Measurements from ENCODE around the gene STAC2. TPM values are rescaled to one million over a fixed set of nuclear protein-coding genes. Genes with fewer than 3 reads are reported as not detected.

The STAC2 gene
- total and polyA plus RNA-seq, 2 experiments from 2014 or later = not detected

GRCh38 chr17:39192901-39193300, 32.8 kb downstream of the STAC2 start:
- no peak overlapping the region for H3K9ac ChIP-seq
- no peak for DNase-seq
- in situ Hi-C loops (cut with MboI) = no loop called here
- H3K79me2 ChIP-seq (ENCODE audit: insufficient read depth) = peaks cover 34% of the 10 kb centered on the region
- H3K27me3 ChIP-seq (replicated peaks; ENCODE audit: insufficient read depth) = no peaks in the 10 kb centered on the region
- H3K27ac ChIP-seq = no peak overlapping the region
- H3K4me1 ChIP-seq (ENCODE audit: insufficient read depth) = peaks cover 24% of the 10 kb centered on the region
- H3F3A ChIP-seq (ENCODE audit: insufficient read depth) = no peaks in the 10 kb centered on the region
- 0 out of 2 replicates have a peak, but pooled peaks cover 4% of the 10 kb centered on the region for H4K20me1 ChIP-seq (ENCODE audit: insufficient read depth)
- H3K4me2 ChIP-seq (ENCODE audit: unreplicated experiment) = no peak overlapping the region
- no peaks in the 10 kb centered on the region for H3K9me2 ChIP-seq (ENCODE audit: insufficient read depth)
- no peak overlapping the region for H3K4me3 ChIP-seq
- TF ChIP-seq EZH2phosphoT487 (IDR thresholded peaks at IDR 0.05; ENCODE audit: insufficient read depth, low read depth) = no peak
- TF ChIP-seq EZH2 (IDR thresholded peaks at IDR 0.05; ENCODE audit: insufficient read depth, poor library complexity, severe bottlenecking) = no peak
- H3K36me3 ChIP-seq (ENCODE audit: low read depth) = peaks cover 18% of the 10 kb centered on the region; the same call in 1 of the 2 replicates
- no peak overlapping the region for H2AFZ ChIP-seq
- no peaks in the 10 kb centered on the region for H3K9me3 ChIP-seq (ENCODE audit: low read depth)
- 94 to 97% methylated on average over 16 of the region's 16 CpGs for WGBS, 2 experiments (ENCODE audit: low coverage in 1 of 2, low lambda C conversion rate in 2 of 2, missing lambda C conversion rate in 2 of 2)

DNA sequence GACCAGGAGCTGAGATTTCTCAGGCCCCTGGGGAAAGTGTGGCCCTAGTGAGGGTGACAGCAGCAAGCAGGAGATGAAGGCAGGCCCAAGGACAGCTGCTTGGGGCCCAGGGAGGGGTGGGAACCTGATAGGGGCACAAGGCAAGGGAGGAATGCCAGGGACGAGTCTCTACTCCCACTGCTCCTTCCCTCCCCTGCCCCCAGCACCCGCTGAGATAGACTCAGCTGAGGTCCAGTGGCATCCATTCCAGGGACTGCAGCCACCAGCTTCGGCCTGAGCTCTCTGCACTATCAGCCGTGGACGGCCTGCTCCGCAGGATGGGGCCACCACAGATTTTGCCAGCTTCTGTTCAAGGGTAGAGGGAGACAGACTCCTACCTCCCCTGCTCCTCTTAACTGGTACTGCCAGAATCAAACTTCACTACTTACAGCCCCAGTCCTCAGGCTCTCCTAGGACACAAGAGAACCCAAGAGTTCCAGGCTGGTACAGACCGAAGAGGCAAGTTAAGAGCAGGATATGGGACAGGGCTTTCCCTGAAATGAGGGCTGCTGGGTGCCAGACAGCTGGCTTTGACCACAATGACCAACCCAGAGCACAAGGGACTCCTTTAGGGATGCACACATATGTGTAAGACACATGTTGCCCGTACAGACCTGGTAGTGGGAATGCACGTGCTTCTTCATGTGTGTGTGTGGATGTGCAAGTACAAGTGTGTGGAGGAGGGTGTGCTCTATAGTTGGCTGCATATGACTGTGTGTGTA, 33.8 kb downstream of the STAC2 start:
- H3K36me3 ChIP-seq (ENCODE audit: low read depth) = peaks cover 21% of the 10 kb centered on the region; the same call in 1 of the 2 replicates
- 87 to 94% methylated on average over 9 of the region's 9 CpGs for WGBS, 2 experiments (ENCODE audit: low coverage in 1 of 2, low lambda C conversion rate in 2 of 2, missing lambda C conversion rate in 2 of 2)
- no peaks in the 10 kb centered on the region for H3F3A ChIP-seq (ENCODE audit: insufficient read depth)
- no peak overlapping the region for H3K9ac ChIP-seq
- H2AFZ ChIP-seq = no peak overlapping the region
- H3K9me3 ChIP-seq (ENCODE audit: low read depth) = no peaks in the 10 kb centered on the region
- H3K4me1 ChIP-seq (ENCODE audit: insufficient read depth) = peaks cover 24% of the 10 kb centered on the region
- in situ Hi-C loops (cut with MboI) = no loop called here
- H3K27ac ChIP-seq = no peak overlapping the region
- no peaks in the 10 kb centered on the region for H3K27me3 ChIP-seq (replicated peaks; ENCODE audit: insufficient read depth)
- no peaks in the 10 kb centered on the region for H3K9me2 ChIP-seq (ENCODE audit: insufficient read depth)
- peaks cover 34% of the 10 kb centered on the region for H3K79me2 ChIP-seq (ENCODE audit: insufficient read depth)
- no peak overlapping the region for H3K4me2 ChIP-seq (ENCODE audit: unreplicated experiment)
- no peak overlapping the region for H3K4me3 ChIP-seq
- TF ChIP-seq EZH2phosphoT487 (IDR thresholded peaks at IDR 0.05; ENCODE audit: insufficient read depth, low read depth) (no peak), EZH2 (IDR thresholded peaks at IDR 0.05; ENCODE audit: insufficient read depth, poor library complexity, severe bottlenecking) (no peak)
- DNase-seq = no peak
- 0 out of 2 replicates have a peak, but pooled peaks cover 4% of the 10 kb centered on the region for H4K20me1 ChIP-seq (ENCODE audit: insufficient read depth)

DNA sequence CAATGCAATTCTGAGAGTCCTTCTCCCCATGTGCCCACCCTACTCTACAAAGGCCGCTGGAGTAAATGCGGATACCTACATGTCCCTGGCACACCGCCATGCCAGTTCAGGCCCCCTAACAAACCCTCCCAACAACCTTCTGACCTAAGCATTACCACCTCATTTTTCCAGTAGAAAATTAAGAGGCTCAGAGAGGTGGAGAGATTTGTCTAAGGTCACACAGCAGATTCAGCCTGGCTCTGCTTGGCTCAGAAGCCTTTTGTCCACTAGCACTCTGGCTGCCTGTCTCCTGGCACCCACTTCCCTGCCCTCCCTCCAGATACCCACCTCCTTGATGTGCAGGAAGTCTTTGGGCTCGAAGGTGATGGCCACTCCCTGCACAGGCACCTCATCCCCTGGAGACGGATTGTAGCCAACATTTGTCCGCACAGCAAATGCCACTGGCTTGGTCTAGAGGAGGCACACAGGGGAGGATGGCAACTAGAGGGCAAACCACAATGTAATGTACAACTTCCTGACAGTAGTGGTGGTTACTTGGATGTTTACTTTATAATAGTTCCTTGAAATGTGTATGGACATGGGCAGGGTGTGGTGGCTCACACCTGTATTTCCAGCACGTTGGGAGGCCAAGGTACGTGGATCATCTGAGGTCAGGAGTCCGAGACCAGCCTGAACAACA, 38.5 kb downstream of the STAC2 start:
- Histone ChIP-seq H3K79me2 (ENCODE audit: insufficient read depth) (no peaks in the 10 kb centered on the region), H3K4me2 (ENCODE audit: unreplicated experiment) (no peak overlapping the region), H3K27ac (no peak overlapping the region), H3K9me2 (ENCODE audit: insufficient read depth) (no peaks in the 10 kb centered on the region), H3K4me3 (no peak overlapping the region), H3K27me3 (replicated peaks; ENCODE audit: insufficient read depth) (no peaks in the 10 kb centered on the region), H4K20me1 (ENCODE audit: insufficient read depth) (no peaks in the 10 kb centered on the region), H3F3A (ENCODE audit: insufficient read depth) (no peaks in the 10 kb centered on the region), H3K9me3 (ENCODE audit: low read depth) (no peaks in the 10 kb centered on the region), H3K4me1 (ENCODE audit: insufficient read depth) (no peaks in the 10 kb centered on the region), H3K36me3 (ENCODE audit: low read depth) (peaks cover 32% of the 10 kb centered on the region; the same call in 1 of the 2 replicates), H3K9ac (no peak overlapping the region), H2AFZ (no peak overlapping the region)
- TF ChIP-seq EZH2phosphoT487 (IDR thresholded peaks at IDR 0.05; ENCODE audit: insufficient read depth, low read depth) (no peak), EZH2 (IDR thresholded peaks at IDR 0.05; ENCODE audit: insufficient read depth, poor library complexity, severe bottlenecking) (no peak)
- in situ Hi-C loops (cut with MboI) = no loop called here
- WGBS, 2 experiments (ENCODE audit: low coverage in 1 of 2, low lambda C conversion rate in 2 of 2, missing lambda C conversion rate in 2 of 2) = 81 to 86% methylated on average over 9 of the region's 9 CpGs
- DNase-seq = no peak

DNA sequence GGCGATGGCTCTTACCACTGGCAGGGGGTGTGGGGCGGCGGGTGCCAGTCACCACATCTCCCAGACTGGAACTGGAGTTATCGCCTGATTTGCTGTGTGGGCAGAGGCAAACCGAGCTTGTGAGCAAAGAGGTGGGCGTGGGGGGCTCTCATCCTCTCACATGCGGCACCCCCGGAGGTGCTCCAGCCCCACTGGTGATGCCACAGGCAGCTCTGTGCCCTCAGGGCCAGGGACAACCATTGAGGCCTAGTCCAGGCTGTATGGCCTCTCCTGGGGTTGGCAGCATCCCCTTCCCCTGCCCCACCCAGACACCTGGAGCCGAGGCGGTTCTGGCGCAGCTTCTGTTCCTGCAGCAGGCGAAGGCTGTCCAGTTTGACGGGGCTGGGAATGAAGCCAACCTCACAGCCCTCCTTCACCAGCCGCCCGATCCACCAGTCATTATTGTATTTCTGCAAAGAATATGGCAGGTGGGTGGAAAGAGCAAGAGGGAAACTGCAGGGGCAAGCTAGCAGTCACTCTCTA, 39.2 kb downstream of the STAC2 start:
- TF ChIP-seq EZH2phosphoT487 (IDR thresholded peaks at IDR 0.05; ENCODE audit: insufficient read depth, low read depth) = no peak
- TF ChIP-seq EZH2 (IDR thresholded peaks at IDR 0.05; ENCODE audit: insufficient read depth, poor library complexity, severe bottlenecking) = no peak
- DNase-seq = no peak
- peaks cover 30% of the 10 kb centered on the region; the same call in 1 of the 2 replicates for H3K36me3 ChIP-seq (ENCODE audit: low read depth)
- H3K27ac ChIP-seq = no peak overlapping the region
- no peak overlapping the region for H3K4me2 ChIP-seq (ENCODE audit: unreplicated experiment)
- H2AFZ ChIP-seq = no peak overlapping the region
- no peak overlapping the region for H3K4me3 ChIP-seq
- no peaks in the 10 kb centered on the region for H3K9me3 ChIP-seq (ENCODE audit: low read depth)
- H3K9me2 ChIP-seq (ENCODE audit: insufficient read depth) = no peaks in the 10 kb centered on the region
- WGBS, 2 experiments (ENCODE audit: low coverage in 1 of 2, low lambda C conversion rate in 2 of 2, missing lambda C conversion rate in 2 of 2) = 87 to 95% methylated on average over 12 to 13 of the region's 15 CpGs
- no peaks in the 10 kb centered on the region for H4K20me1 ChIP-seq (ENCODE audit: insufficient read depth)
- no peaks in the 10 kb centered on the region for H3K4me1 ChIP-seq (ENCODE audit: insufficient read depth)
- no peaks in the 10 kb centered on the region for H3K79me2 ChIP-seq (ENCODE audit: insufficient read depth)
- H3K9ac ChIP-seq = no peak overlapping the region
- no peaks in the 10 kb centered on the region for H3K27me3 ChIP-seq (replicated peaks; ENCODE audit: insufficient read depth)
- no peaks in the 10 kb centered on the region for H3F3A ChIP-seq (ENCODE audit: insufficient read depth)
- in situ Hi-C loops (cut with MboI) = no loop called here

All from GM23248 (cell line).